ENCODE results near the gene THSD7A. TPM values are rescaled to one million over a fixed set of nuclear protein-coding genes. Genes with fewer than 3 reads are reported as not detected.

The THSD7A gene
- total and polyA plus RNA-seq, 2 of the 4 experiments (the other 2 are of a cell fraction), result 0.02 to 0.18 TPM

DNA sequence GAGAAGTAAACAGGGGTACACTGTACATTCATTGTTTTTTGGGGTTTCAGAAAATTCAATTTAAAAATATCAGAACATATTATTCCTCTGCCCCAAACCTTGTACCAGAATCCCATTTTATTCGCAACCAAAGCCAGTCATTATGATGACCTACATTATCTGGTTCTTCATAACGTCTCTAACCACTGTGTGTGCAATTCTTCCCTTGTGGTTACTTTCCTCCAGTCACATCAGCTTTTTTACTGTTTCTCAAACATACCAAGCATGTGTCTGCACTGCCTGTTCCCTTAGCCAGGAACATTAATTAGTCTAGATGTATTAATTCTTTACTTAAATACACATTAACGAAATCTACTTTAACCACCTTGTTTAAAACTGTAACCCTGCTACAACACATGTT is 64.8 kb downstream of the THSD7A start:
- WGBS, 2 experiments (ENCODE audit: extremely low coverage in 2 of 2, insufficient read length in 1 of 2), result no CpG with 5 or more reads among the region's 3 CpGs
- no peak overlapping the region for H3K4ac ChIP-seq (ENCODE audit: low read depth, low read length)
- ChIA-PET CTCF (no interaction called here), POLR2A (ENCODE audit: unreplicated experiment) (no interaction called here)
- in situ Hi-C loops (cut with MboI; ENCODE audit: low sequenced_read_pairs) (no loop called here), dilution Hi-C loops (cut with HindIII; ENCODE audit: low sequenced_read_pairs, unreplicated experiment) (no loop called here), intact Hi-C loops (cut with micrococcal nuclease) (no loop called here)
- no peak overlapping the region for H2BK20ac ChIP-seq (ENCODE audit: low read depth, low read length)
- no TSS peak for BruUV-seq (replicated peaks)
- no peak overlapping the region for H3K9ac ChIP-seq (ENCODE audit: low read depth, low read length)
- ATAC-seq (ENCODE audit: low read depth) (no peak), DNase-seq (no peak)
- no peak overlapping the region for H4K8ac ChIP-seq (ENCODE audit: low read depth in 2 of 2, low read length in 2 of 2)
- no peak overlapping the region for H2AFZ ChIP-seq (replicated peaks; ENCODE audit: low read length, poor library complexity)
- TF ChIP-seq, protein P1, sequence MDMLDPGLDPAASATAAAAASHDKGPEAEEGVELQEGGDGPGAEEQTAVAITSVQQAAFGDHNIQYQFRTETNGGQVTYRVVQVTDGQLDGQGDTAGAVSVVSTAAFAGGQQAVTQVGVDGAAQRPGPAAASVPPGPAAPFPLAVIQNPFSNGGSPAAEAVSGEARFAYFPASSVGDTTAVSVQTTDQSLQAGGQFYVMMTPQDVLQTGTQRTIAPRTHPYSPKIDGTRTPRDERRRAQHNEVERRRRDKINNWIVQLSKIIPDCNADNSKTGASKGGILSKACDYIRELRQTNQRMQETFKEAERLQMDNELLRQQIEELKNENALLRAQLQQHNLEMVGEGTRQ (IDR thresholded peaks at IDR 0.05; ENCODE audit: low read depth, low read length), result no peak
- TF ChIP-seq, protein P2, sequence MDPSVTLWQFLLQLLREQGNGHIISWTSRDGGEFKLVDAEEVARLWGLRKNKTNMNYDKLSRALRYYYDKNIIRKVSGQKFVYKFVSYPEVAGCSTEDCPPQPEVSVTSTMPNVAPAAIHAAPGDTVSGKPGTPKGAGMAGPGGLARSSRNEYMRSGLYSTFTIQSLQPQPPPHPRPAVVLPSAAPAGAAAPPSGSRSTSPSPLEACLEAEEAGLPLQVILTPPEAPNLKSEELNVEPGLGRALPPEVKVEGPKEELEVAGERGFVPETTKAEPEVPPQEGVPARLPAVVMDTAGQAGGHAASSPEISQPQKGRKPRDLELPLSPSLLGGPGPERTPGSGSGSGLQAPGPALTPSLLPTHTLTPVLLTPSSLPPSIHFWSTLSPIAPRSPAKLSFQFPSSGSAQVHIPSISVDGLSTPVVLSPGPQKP (IDR thresholded peaks at IDR 0.05; ENCODE audit: borderline replicate concordance, low read depth, low read length), result no peak
- H3K27me3 ChIP-seq (ENCODE audit: control insufficient read depth, insufficient read depth, low read length), result no peaks in the 10 kb centered on the region
- no peaks in the 10 kb centered on the region; the same call in 1 of the 2 replicates for H3K9me3 ChIP-seq (ENCODE audit: control insufficient read depth, insufficient read depth, low read length)
- H4K5ac ChIP-seq (ENCODE audit: low read depth, low read length), result no peak overlapping the region
- no peak overlapping the region for H3K4me3 ChIP-seq (ENCODE audit: insufficient read depth, low read depth, low read length)
- no peak overlapping the region for H3K14ac ChIP-seq (replicated peaks; ENCODE audit: low read depth, low read length)
- H3K27ac ChIP-seq (ENCODE audit: insufficient read depth, low read length), result no peak overlapping the region
- no peak overlapping the region for H2AK9ac ChIP-seq (replicated peaks; ENCODE audit: low read depth, low read length, poor library complexity)
- no peaks in the 10 kb centered on the region for H3K36me3 ChIP-seq (ENCODE audit: control insufficient read depth, insufficient read depth, low read length)
- H3K9me1 ChIP-seq (ENCODE audit: insufficient read depth, low read length), result no peaks in the 10 kb centered on the region
- H3K4me1 ChIP-seq (ENCODE audit: control insufficient read depth, insufficient read depth, low read length), result no peaks in the 10 kb centered on the region
- H4K91ac ChIP-seq (ENCODE audit: insufficient read depth, low read depth, low read length), result no peak overlapping the region
- H3K79me1 ChIP-seq (ENCODE audit: low read depth in 1 of 2, low read length in 2 of 2), result no peaks in the 10 kb centered on the region
- H4K20me1 ChIP-seq (ENCODE audit: insufficient read depth, low read length), result no peaks in the 10 kb centered on the region
- H3K56ac ChIP-seq (ENCODE audit: extremely low read depth, insufficient read depth, low read length), result no peak overlapping the region
- H2BK120ac ChIP-seq (ENCODE audit: low read depth, low read length), result no peak overlapping the region
- H2BK15ac ChIP-seq (ENCODE audit: low read depth, low read length), result no peak overlapping the region
- no peak overlapping the region for H2AK5ac ChIP-seq (ENCODE audit: low read depth, low read length)
- H2BK5ac ChIP-seq (ENCODE audit: low read depth, low read length, poor library complexity, severe bottlenecking), result no peak overlapping the region
- H3K23ac ChIP-seq (ENCODE audit: low read depth, low read length), result no peak overlapping the region
- no peak overlapping the region for H3K18ac ChIP-seq (ENCODE audit: low read depth, low read length)
- no peak overlapping the region for H3K4me2 ChIP-seq (ENCODE audit: low read depth, low read length)

All from IMR-90 (cell line).